OCI-LY7 (cell line): ENCODE data around the gene APOC1.
"Not testable (repeated sequence)": the region's sequence is repeated elsewhere in the genome, so short reads cannot be mapped to it uniquely, and the experiment has no call there.

Experiments
- EZH2phosphoT487 ChIP-seq: fragments of 200-600 bp; sonication (generic); IDR thresholded peaks from 2 replicates; pipeline ENCODE4 v1.6.1; 2018; ENCODE audit warnings: low read depth, borderline replicate concordance, mild to moderate bottlenecking, mixed run types, antibody characterized with exemption, low read length, moderate library complexity, mixed read lengths
- TF ChIP-seq, protein P1 (sequence below): fragments of 200-600 bp; sonication (generic); conservative IDR thresholded peaks from 2 replicates; pipeline ENCODE4 v1.5.1; 2014; ENCODE audit warnings: mild to moderate bottlenecking, antibody characterized with exemption, low read length, moderate library complexity, mixed read lengths

DNA sequence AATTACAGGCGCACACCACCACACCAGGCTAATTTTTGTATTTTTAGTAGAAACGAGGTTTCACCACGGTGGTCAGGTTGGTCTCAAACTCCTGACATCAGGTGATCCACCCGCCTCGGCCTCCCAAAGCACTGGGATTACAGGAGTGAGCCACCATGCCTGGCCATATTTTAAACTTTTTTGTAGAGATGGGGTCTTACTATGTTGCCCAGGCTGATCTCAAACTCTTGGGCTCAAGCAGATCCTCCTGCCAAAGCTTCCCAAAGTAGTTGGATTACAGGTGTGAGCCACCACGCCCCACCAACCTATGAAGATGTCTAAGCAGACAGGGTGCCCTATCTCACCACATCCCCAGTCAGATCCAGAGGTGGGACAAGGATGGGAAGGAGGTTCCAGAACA lies 2.5 kb upstream of the APOC1 start:
- TF ChIP-seq, protein P1, sequence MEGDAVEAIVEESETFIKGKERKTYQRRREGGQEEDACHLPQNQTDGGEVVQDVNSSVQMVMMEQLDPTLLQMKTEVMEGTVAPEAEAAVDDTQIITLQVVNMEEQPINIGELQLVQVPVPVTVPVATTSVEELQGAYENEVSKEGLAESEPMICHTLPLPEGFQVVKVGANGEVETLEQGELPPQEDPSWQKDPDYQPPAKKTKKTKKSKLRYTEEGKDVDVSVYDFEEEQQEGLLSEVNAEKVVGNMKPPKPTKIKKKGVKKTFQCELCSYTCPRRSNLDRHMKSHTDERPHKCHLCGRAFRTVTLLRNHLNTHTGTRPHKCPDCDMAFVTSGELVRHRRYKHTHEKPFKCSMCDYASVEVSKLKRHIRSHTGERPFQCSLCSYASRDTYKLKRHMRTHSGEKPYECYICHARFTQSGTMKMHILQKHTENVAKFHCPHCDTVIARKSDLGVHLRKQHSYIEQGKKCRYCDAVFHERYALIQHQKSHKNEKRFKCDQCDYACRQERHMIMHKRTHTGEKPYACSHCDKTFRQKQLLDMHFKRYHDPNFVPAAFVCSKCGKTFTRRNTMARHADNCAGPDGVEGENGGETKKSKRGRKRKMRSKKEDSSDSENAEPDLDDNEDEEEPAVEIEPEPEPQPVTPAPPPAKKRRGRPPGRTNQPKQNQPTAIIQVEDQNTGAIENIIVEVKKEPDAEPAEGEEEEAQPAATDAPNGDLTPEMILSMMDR = not testable (repeated sequence)
- TF ChIP-seq EZH2phosphoT487 = not testable (repeated sequence)
